Activated T-helper 1 cell treated with anti-CD3 and anti-CD28 coated beads, Interleukin-12 subunit alpha, Interleukin-12 subunit beta, Interleukin-2, Interleukin-4 antibody, amounts not matched to agents 30 ng/mL and 10 ng/mL and 1 ng/mL, durations not matched to agents 14 hours and 24 hours and 36 hours (primary cell): ENCODE measurements around the gene BAAT. TPM values are rescaled to one million over a fixed set of nuclear protein-coding genes. Genes with fewer than 3 reads are reported as not detected.

ENCODE experiments used
- DNase-seq: peaks from one replicate; pipeline ENCODE4 v3.0.0; 2021; ENCODE audit warnings: low spot score
- H3K27ac Mint-ChIP-seq: one replicate; pipeline ENCODE4 v1.8.0; 2021; ENCODE audit warnings: mild to moderate bottlenecking, mixed read lengths
- H3K27me3 Mint-ChIP-seq: one replicate; pipeline ENCODE4 v1.8.0; 2022; ENCODE audit warnings: mild to moderate bottlenecking, moderate library complexity, mixed read lengths; ENCODE audit not compliant: insufficient read depth
- H3K36me3 Mint-ChIP-seq: one replicate; pipeline ENCODE4 v1.8.0; 2021; ENCODE audit warnings: low read depth, mixed read lengths
- H3K4me1 Mint-ChIP-seq: one replicate; pipeline ENCODE4 v1.8.0; 2021; ENCODE audit warnings: low read depth, mixed read lengths
- H3K4me3 Mint-ChIP-seq: one replicate; pipeline ENCODE4 v1.8.0; 2021; ENCODE audit warnings: mild to moderate bottlenecking, moderate library complexity, mixed read lengths
- H3K9me3 Mint-ChIP-seq: one replicate; pipeline ENCODE4 v1.8.0; 2021; ENCODE audit warnings: mixed read lengths
- intact Hi-C: fragments of 100-400 bp; cut with micrococcal nuclease; formaldehyde crosslinking; loops from one replicate; pipeline ENCODE4 v1.15.1; 2024
- total RNA-seq: library from RNA; stranded (reverse); gene quantifications from 2 replicates; pipeline ENCODE4 v1.2.3, GENCODE V29; 2022

The BAAT gene
- total RNA-seq, 1 donor from 2014 or later: 0.08 TPM

DNA sequence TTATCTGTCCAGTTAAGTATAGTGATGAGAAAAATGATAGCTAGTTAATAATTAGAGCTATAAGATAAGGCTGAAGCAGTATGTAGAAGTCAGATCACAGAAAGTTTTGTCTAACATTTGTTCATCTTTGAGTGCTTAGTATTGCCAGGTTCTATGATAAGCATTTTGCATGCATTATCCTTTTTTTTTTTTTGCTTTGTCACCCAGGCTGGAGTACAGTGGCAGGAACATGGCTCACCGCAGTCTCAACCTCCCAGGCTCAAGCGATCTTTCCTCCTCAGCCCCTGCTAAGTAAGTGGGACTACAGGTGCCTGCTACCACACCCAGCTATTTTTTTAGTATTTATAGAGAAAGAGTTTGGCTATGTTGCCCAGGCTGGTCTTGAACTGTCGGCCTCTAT, 17.5 kb downstream of the BAAT start:
- Mint-ChIP-seq H3K27me3 (no peaks in the 10 kb centered on the region), H3K27ac (no peak overlapping the region), H3K9me3 (no peaks in the 10 kb centered on the region), H3K4me3 (no peak overlapping the region), H3K4me1 (no peaks in the 10 kb centered on the region), H3K36me3 (no peaks in the 10 kb centered on the region)
- intact Hi-C loops: no loop called here
- no peak for DNase-seq

DNA sequence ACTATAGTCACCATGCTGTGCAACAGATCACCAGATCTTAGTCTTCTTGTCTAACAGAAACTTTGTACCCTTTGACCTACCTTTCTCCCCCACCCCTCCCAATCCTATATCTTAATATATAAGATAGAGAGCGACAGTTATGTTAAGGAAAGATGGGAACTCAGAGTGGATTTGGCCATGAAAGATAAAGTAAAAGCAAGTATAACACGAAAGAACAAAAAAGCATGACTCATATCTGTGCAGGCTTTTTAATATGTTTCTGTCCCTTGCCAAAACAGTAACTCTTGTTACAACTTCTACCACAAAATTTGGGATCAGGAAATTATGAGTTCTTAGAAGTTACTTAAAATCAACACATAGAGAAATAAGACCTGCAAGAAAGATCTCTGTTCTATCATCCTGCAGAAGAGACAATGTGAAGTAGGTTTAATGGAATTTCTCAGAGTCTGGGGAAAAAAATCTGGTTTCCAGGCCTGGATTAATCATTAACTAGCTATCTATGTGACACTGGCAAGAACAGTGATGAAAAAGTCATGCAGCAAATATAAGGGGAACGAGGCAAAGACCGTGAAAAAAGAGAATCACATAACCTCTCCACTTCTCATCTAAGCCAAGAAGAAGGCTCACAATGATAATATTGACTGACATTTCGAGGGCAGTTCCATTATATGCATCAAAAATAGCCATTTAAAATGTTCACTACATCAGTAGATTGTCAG, 18.6 kb downstream of the BAAT start:
- Mint-ChIP-seq H3K27ac (no peak overlapping the region), H3K36me3 (no peaks in the 10 kb centered on the region), H3K27me3 (no peaks in the 10 kb centered on the region), H3K4me3 (no peak overlapping the region), H3K9me3 (no peaks in the 10 kb centered on the region), H3K4me1 (no peaks in the 10 kb centered on the region)
- no peak for DNase-seq
- intact Hi-C loops: no loop called here

DNA sequence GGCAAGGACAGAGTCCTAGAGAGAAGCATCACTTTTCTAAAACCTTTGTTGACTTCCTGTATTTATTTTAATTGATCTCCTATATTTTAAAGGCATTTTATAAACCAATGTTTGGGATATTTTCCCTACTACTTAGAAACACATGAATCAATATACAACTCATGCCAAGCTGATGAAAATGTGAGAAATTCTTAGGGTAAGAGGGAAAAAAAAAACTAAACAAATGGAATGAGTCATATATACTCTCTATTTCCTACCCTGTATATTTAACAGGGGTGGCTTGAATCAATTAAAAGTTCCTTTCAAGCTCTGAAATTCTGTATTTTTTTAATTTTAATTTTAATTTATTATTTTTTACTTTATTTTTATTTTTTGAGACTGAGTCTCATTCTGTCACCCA, 19.6 kb downstream of the BAAT start:
- H3K27me3 Mint-ChIP-seq: no peaks in the 10 kb centered on the region
- intact Hi-C loops: no loop called here
- H3K4me1 Mint-ChIP-seq: no peaks in the 10 kb centered on the region
- no peak for DNase-seq
- H3K36me3 Mint-ChIP-seq: no peaks in the 10 kb centered on the region
- no peak overlapping the region for H3K4me3 Mint-ChIP-seq
- H3K9me3 Mint-ChIP-seq: no peaks in the 10 kb centered on the region
- H3K27ac Mint-ChIP-seq: no peak overlapping the region

DNA sequence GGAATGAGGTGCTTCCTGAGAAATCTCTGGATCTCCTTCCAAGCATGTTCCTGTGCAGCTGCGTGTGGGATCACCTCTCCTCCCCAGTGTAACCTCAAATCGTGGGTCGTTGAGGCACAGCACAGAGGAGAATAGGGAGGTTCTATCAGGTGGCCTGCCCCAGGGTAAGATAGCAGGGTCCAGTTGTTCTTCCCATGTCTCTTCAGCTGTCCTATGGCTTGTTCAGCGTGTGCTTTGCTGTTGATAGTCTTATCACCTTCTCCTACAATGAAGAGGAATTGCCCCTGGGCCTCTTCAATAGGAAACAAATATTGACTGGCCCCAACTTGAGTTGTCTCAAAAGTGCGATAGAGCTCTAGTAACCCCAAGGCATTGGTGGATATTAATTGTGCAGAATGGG, 22.4 kb downstream of the BAAT start:
- Mint-ChIP-seq H3K36me3 (no peaks in the 10 kb centered on the region), H3K27ac (no peak overlapping the region)
- intact Hi-C loops: no loop called here

DNA sequence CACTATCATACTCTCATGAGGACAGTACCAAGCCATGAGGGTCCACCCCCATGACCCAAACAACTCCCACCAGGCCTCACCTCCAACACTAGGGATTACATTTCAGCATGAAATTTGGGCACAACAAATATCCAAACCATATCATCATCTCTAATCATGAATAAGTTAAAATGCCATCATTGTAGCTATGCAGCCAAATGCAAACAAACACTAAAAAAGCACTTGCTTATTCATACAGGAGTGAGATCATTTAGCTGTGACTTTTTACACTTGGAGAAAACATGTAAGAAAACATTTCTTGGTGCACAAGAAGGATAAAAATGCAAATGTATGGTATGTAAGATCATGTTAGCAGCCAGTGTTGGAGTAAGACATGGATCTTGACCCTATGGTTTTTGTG, 24.2 kb downstream of the BAAT start:
- DNase-seq: no peak
- Mint-ChIP-seq H3K4me1 (no peaks in the 10 kb centered on the region), H3K36me3 (no peaks in the 10 kb centered on the region), H3K27me3 (no peaks in the 10 kb centered on the region), H3K27ac (no peak overlapping the region), H3K9me3 (no peaks in the 10 kb centered on the region), H3K4me3 (no peak overlapping the region)
- intact Hi-C loops: no loop called here

More for the DNA sequence above, 22.4 kb downstream of the BAAT start:
- no peak for DNase-seq
- no peak overlapping the region for H3K4me3 Mint-ChIP-seq
- H3K4me1 Mint-ChIP-seq: no peaks in the 10 kb centered on the region
- no peaks in the 10 kb centered on the region for H3K9me3 Mint-ChIP-seq
- H3K27me3 Mint-ChIP-seq: no peaks in the 10 kb centered on the region

DNA sequence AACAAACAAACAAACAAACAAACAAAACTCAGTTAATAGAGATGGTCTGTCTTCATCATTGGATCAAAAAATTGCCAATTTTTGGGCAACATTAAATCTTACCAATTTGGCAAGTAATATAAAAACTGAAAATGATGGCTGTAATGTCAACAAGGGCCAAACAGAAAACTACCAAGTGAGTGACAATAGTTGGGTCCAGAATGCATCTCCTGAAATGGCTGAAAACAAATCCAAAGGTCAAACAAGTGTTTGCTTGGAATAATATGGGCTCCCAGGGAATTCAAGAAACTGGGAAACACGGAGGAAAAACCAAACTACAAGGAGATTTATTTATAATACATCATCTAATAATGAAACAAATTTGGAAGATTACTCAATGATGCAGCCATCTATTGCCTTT, 25.1 kb downstream of the BAAT start:
- no peak overlapping the region for H3K27ac Mint-ChIP-seq
- intact Hi-C loops: no loop called here

DNA sequence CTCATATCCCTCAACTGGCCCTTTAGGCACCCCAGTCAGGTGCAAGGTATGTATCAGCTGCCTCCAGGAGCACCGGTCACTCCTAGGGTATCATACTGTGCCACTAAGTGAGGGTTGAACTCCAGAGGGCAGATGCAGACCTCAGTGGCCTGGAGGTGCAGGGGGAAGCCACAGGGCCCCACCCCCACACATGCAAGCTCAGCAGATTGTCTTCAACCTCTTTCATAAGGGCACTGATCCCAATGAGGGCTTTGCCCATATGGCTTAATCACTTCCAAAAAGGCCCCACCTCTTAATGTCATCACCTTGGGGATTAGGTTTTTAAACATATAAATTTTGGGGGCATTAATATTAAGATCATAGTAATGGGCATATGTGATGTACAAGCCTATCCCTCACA, 28.2 kb downstream of the BAAT start:
- intact Hi-C loops: no loop called here

More for the DNA sequence above, 25.1 kb downstream of the BAAT start:
- Mint-ChIP-seq H3K4me3 (no peak overlapping the region), H3K27me3 (no peaks in the 10 kb centered on the region), H3K9me3 (no peaks in the 10 kb centered on the region), H3K36me3 (no peaks in the 10 kb centered on the region), H3K4me1 (no peaks in the 10 kb centered on the region)
- DNase-seq: no peak

DNA sequence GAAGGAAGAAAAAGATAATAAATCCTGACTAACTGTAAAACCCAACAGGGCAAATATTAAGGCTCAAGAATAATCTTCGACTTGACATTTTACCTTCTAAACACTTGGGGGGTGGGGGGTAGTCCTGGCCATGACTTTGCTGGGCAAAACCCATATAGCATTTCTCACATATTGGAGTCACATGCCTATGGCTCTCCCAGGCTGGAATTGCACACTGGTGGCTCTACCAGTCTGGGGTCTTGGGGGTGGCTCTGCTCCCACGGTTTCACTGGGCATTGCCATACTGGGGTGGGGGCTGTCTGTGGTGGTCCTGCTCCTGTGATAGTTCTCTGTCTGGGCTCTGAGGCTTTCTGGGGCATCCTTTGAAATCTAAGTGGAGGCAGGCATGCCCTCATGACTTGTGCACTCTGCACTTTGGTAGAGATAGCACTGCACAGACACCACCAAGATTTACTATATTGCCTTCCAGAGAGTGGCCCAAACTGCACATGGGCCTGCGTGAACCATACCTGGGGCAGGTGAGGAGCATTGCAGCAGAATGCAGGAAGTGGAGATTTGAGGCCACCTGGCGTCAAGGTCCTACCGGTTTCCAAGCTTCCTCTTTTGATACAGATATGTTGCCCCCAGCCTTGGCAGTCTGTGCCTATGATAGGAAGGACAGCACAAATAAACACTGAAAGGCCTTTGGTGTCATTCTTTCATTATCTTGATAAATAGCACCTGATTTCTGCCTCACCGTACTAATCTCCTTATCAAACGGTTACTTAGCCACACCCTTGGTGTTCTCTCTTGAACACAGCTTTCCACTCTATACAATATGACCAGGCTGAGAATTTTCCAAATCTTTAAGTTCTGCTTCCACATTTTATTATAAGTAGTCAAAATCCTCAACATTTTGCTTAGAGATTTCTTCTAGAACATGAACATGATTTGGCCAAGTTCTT, 29.8 kb downstream of the BAAT start:
- Mint-ChIP-seq H3K27ac (no peak overlapping the region), H3K4me1 (no peaks in the 10 kb centered on the region), H3K4me3 (no peak overlapping the region), H3K36me3 (no peaks in the 10 kb centered on the region), H3K27me3 (no peaks in the 10 kb centered on the region), H3K9me3 (no peaks in the 10 kb centered on the region)
- DNase-seq: no peak
- intact Hi-C loops: no loop called here

More for the DNA sequence above, 28.2 kb downstream of the BAAT start:
- H3K4me1 Mint-ChIP-seq: no peaks in the 10 kb centered on the region
- no peaks in the 10 kb centered on the region for H3K36me3 Mint-ChIP-seq
- no peaks in the 10 kb centered on the region for H3K27me3 Mint-ChIP-seq
- H3K9me3 Mint-ChIP-seq: no peaks in the 10 kb centered on the region
- no peak overlapping the region for H3K4me3 Mint-ChIP-seq
- DNase-seq: no peak
- H3K27ac Mint-ChIP-seq: no peak overlapping the region

DNA sequence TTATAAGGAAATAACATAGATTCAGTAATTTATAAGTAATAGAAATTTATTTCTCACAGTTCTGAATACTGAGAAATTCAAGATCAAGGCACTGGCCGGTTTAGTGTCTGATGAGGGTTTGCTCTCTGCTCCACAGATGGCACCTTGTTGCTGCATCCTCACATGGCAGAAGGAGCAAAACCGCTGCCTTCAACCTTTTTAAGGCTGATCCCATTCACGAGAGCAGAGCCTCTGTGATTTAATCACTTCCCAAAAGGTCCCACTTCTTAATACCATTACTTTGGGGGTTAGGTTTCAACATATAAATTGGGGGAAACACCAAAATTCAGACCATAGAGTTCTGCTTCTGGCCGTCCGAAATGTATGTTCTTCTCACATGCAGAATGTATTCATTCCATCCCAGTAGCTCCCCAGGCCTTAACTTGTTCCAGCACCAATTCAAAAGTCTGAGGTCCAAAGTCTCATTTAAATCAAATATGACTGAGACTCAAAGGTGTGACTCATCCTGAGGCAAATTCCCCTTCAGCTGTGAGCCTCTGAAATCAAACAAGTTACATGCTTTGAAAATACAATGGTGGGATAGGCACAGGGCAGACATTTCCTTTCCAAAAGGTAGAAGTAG, 30.6 kb downstream of the BAAT start:
- H3K36me3 Mint-ChIP-seq: no peaks in the 10 kb centered on the region
- H3K27ac Mint-ChIP-seq: no peak overlapping the region
- H3K4me3 Mint-ChIP-seq: no peak overlapping the region
- H3K4me1 Mint-ChIP-seq: no peaks in the 10 kb centered on the region
- H3K27me3 Mint-ChIP-seq: peaks cover under 1% of the 10 kb centered on the region
- no peaks in the 10 kb centered on the region for H3K9me3 Mint-ChIP-seq
- intact Hi-C loops: no loop called here
- no peak for DNase-seq

DNA sequence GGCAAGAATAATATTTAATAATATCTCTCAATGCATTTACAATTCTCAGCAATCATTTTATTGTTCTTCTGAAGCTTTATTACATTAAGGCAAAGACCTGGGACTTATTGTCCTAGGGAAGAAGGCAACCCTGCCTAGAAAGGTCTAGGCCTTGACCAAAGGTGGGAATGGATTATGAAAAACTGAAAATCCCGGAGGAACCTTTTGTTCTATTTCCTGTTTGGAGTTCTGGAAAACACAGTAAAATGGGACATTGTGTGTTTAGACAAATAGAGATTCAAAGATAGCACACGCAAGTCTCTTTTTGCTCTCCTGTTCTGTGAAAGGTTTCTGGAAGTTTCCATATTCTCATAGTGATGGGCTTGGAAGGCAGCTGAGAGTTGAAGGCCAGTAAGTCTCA, 31.1 kb downstream of the BAAT start:
- Mint-ChIP-seq H3K36me3 (no peaks in the 10 kb centered on the region), H3K27ac (no peak overlapping the region), H3K4me3 (no peak overlapping the region), H3K9me3 (no peaks in the 10 kb centered on the region), H3K4me1 (no peaks in the 10 kb centered on the region), H3K27me3 (peaks cover 6% of the 10 kb centered on the region)
- no peak for DNase-seq
- intact Hi-C loops: no loop called here

DNA sequence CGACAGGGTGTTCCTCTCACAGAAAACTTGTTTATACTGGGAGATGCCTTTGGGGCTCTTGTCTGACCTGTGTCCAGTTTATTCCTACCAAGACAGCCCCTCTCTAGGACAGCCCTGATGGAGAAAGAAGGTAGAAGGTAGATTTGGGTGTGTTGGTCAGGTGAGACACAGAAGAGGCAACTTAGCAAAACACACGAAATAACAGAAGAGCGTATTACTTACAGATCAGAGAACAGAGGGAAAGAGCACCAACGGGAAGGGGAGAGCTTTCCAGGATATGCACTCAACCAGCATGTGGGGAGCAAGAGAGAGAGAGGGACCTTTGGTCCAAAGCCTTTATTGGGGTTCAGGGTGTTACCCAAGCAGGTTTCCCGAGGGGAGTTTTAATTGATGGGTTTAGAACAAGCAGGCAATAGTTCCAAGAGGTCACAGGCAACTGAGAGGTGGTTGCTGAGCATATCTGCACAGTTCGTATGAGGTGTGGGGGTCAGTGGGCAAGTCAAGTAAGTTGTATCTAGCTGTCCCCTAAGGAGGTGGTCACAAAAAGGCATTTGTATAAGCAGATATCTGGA, 31.8 kb downstream of the BAAT start:
- H3K36me3 Mint-ChIP-seq: no peaks in the 10 kb centered on the region
- intact Hi-C loops: no loop called here
- H3K27ac Mint-ChIP-seq: no peak overlapping the region
- DNase-seq: no peak
- H3K27me3 Mint-ChIP-seq: peaks cover 7% of the 10 kb centered on the region
- no peaks in the 10 kb centered on the region for H3K4me1 Mint-ChIP-seq
- H3K9me3 Mint-ChIP-seq: no peaks in the 10 kb centered on the region
- no peak overlapping the region for H3K4me3 Mint-ChIP-seq

DNA sequence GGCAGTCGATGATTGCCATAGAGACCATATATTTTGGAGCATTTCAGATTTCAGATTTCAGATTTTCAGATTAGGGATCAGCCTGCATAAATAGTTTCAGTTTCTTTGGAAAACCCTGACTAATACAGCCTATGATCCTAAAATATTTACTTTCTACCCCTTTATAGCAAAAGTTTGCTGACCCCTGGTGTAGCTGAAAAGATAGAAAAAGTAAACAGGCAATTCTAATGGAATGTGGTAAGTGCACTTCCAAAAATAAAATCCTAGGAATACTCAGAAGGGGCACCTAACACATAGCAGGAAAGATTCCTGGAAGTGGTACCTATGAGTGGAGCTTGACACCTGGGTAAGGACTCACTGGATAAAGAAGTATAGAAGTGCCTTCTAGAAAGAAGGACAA, 34.5 kb downstream of the BAAT start:
- intact Hi-C loops: no loop called here
- Mint-ChIP-seq H3K27ac (no peak overlapping the region), H3K9me3 (no peaks in the 10 kb centered on the region), H3K36me3 (no peaks in the 10 kb centered on the region), H3K27me3 (peaks cover 11% of the 10 kb centered on the region), H3K4me1 (no peaks in the 10 kb centered on the region), H3K4me3 (no peak overlapping the region)
- DNase-seq: no peak

DNA sequence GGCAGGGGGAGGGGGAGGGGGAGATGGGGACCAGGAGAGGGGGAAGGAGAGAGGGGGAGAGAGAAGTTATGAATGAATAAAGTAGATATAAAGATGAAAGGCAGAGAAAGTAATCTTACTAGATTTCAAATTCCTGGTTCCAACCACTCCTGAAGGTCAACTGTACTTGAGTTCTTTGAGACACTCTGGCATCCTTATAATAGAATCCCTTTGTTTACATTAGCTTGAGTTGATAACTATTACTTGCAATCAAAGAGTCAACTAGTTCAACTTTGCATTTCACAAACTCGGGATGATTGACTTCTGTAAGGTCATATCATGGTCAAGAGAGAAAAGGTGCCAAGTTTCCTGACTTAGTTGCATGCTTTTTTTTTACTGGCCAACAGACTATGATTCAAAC, 42.2 kb downstream of the BAAT start:
- Mint-ChIP-seq H3K27ac (no peak overlapping the region), H3K36me3 (no peaks in the 10 kb centered on the region), H3K9me3 (no peaks in the 10 kb centered on the region), H3K27me3 (peaks cover 5% of the 10 kb centered on the region), H3K4me1 (no peaks in the 10 kb centered on the region), H3K4me3 (no peak overlapping the region)
- intact Hi-C loops: no loop called here
- no peak for DNase-seq
